SIG-M5 (cell line): ENCODE measurements around the gene GALNT9.
"Not testable (repeated sequence)": the region's sequence is repeated elsewhere in the genome, so short reads cannot be mapped to it uniquely, and the experiment has no call there.

ENCODE experiments used
- DNase-seq: peaks from one replicate; lab custom pipeline; 2025; lab: John Stamatoyannopoulos, UW

Gene GALNT9

DNA sequence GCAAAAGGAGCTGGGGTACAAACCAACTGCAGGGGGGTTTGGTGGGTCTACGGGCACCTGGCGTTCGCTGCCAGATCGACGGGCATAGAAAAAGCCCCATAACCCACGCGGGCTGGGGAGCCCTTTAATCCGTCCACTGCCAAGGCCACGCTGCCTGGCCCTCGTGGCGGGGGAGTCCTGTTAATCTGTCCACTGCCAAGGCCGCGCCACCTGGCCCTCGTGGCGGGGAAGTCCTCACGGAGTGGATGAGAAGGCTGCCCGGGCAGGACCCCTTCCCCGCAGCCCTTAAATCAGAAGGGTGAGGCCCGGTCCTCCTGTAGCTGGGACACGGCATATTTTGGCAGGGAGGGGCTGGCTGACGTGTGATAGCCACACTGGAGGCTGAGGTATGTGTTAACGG lies 99.0 kb downstream of the GALNT9 start:
- no peak for DNase-seq

- DNase-seq = no peak
Measured at GRCh38 chr12:132229926-132230325, 99.5 kb downstream of the GALNT9 start.

GRCh38 chr12:132229193-132229760 lies 100.1 kb downstream of the GALNT9 start:
- DNase-seq = no peak

GRCh38 chr12:132228476-132229192 lies 100.8 kb downstream of the GALNT9 start:
- no peak for DNase-seq

DNA sequence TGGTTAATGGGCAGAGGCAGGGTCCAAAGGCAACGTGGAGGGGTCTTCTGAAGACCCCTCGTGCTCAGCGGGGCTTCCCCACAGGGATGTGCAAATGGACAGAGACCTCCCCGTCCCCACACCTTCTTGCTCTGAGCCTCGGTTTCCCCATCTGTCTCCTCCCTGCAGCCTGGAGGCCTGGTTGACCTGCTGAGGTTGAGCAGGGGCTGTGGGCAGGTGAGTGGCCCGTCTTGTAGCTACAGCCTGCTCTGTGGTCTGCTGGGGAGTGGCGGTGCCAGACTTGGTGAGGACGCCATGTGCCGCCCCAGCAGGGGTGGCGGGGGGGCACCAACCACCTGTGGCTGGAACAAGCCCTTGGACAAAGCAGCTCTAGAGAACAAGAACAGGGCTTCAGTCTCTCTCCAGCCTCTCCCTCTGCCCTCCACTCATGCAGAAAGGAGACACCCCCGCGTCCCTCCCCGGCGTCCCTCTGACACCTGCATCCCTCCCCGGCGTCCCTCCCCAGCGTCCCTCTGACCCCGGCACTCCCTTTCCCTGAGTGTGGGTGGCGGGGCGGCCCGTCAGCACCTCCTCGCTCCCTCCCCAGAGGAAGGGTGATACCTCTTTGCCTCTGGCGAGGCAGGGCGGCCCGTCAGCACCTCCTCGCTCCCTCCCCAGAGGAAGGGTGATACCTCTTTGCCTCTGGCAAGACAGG lies 101.5 kb downstream of the GALNT9 start:
- DNase-seq = no peak

GRCh38 chr12:132227118-132227517 lies 102.3 kb downstream of the GALNT9 start:
- DNase-seq = no peak

GRCh38 chr12:132226604-132227003 lies 102.8 kb downstream of the GALNT9 start:
- DNase-seq = no peak

GRCh38 chr12:132225214-132225613 lies 104.2 kb downstream of the GALNT9 start:
- DNase-seq = no peak

DNA sequence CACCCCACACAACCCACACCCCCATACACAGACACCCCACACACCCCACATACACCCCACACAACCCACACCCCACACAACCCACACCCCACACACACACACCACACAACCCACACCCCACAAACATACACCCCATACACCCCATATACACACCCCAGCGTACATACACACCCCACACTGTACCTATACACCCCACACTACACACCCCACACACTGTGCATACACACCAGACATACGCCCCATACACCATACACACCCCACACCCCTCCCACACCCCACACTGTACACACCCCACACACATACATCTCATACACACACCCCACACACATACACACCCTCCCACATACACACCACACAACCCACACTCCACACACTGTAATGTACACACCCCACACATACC lies 104.9 kb downstream of the GALNT9 start:
- DNase-seq = no peak

DNA sequence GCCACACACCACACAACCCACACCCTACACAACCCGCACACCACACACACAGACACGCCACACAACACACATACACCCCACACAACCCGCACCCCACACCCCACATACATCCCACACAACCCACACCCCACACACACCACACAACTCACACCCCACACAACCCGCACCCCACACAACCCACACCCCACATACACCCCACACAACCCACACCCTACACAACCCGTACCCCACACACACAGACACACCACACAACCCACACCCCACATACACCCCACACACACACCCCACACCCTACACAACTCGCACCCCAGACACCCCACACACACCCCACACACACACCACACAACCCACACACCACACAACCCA lies 106.6 kb downstream of the GALNT9 start:
- no peak for DNase-seq

- peak; percentile 25 for DNase-seq
Measured at GRCh38 chr12:132222096-132222807, 107.1 kb downstream of the GALNT9 start.

GRCh38 chr12:132219761-132220160 lies 109.6 kb downstream of the GALNT9 start:
- not testable (repeated sequence) for DNase-seq

DNA sequence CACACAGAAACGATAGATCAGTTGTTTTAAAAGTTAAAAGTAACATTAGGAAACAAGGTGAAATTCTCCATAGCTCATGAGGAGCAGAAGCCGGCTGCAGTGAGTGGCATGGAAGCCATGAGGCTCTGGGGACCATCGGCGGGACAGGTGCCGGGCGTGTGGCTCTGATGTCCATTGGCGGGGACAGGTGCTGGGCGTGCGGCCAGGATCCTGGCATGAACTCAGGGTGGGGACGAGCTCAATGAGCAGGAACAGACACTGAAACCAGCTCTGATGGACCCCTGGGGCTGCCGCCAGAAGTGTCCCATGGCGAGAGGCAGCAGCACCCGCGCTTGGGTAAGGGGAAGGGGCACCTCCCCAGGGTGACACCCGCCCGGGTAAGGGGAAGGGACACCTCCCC lies 110.1 kb downstream of the GALNT9 start:
- no peak for DNase-seq

GRCh38 chr12:132218915-132219314 lies 110.5 kb downstream of the GALNT9 start:
- DNase-seq = no peak

GRCh38 chr12:132218527-132218875 lies 110.9 kb downstream of the GALNT9 start:
- no peak for DNase-seq

DNA sequence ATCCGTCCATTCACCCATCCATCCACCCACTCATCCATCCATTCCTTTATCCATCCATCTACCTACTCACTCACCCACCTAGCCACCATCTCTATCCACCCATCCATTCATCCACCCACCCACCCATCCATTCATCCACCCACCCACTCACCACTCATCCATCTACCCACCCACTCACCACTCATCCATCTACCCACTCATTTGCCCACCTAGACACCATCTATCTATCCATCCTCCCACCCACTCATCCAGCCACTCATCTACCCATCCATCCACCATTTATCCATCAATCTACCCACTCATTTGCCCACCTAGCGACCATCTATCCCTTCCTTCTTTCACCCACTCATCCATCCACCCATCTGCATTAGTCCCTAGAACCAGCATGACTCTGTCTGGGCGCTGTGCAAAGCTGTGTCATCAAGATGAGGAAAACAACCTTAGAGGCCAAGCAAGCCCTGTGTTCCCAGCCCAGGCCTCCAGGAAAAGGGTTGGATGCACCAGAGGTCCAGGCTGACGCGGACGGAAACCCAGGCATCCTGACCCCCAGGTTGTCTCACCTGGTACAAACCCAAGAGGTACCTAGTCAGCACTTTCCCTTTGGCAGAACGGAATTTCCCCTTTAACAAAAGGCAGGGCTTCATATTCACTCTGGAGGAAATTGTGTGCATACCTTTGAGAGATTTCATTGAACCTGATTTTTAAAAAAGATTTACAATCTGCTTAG lies 111.4 kb downstream of the GALNT9 start:
- DNase-seq = no peak

DNA sequence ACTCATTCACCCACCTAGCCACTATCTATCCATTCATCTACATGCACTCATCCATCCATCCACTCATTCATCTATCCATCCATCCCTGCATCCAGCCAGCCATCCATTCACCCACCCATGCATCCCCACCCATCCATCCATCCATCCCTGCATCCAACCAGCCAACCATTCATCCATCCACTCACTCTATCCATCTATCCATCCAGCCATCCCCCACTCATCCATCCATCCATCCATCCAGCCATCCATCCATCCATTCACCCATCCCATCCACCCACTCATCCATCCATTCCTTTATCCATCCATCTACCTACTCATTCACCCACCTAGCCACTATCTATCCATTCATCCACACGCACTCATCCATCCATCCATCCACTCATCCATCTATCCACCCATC lies 112.0 kb downstream of the GALNT9 start:
- DNase-seq = no peak

DNA sequence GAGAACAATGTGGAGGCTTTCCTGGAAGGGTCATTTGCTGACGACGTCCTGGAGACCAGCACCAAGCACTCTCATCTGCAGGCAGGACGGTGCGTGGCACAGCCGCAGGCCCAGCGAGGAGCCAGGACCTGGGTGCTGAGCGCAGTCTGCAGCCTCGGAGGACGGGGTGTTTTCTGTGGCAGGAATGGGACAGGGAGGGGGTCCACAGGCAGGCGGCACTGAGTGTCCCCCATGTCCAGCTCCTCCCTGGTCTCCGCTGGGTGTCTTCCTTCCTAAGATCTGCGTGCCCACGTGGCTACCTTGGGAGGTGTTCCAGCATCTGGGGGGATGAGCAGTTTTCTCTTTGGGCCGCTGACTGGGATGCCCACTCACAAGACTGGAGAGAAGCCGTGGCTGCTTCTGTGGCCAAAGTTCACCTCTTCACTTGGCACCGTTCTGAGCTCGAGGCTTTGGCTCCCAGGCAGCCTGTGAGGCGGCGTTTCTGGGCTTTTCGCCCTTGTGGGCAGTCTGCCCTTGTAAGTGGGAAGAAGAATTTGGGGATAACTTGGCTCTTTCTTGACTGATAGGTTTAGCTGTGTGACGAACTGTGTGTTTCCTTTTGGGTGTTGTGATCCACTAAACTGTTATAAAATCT lies 112.9 kb downstream of the GALNT9 start:
- DNase-seq = no peak

DNA sequence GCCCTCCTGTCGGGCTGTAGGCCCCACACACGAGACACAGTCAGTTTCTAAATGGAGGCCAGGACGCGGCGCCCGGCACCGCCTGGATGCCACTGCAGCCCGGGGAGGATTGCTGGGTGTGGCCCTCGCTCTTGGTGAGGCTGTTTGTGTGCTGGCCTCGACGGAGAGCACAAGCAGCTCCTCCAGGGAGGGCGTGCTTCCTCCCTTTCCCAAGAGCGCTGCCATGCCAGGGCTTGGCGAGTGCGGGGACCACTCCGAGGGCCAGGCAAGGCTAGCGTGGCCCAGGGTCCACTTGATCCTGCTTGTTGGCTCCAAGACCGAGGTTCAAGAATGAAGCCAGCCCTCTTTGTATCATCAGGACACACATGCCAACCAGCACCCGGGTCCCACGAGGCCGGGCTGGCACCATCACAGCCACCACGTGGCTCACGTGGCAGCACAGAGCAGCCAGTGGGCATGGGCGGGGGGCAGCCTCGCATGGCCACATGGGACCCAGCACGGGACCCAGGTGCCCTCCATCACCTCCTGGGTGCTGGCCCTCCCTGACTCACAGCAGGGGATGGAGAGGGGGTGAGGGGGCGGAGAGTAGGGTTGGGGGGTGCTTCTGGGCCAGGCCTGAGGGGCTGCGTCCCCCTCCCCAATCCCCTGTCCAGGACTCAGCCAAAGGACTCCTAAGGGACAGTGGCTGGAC lies 113.9 kb downstream of the GALNT9 start:
- no peak for DNase-seq

- DNase-seq = no peak
Measured at GRCh38 chr12:132214891-132215290, 114.5 kb downstream of the GALNT9 start.

GRCh38 chr12:132214161-132214476 lies 115.3 kb downstream of the GALNT9 start:
- no peak for DNase-seq
